Endothelial cell of umbilical vein (primary cell): ENCODE results near the gene DVL3. TPM values are rescaled to one million over a fixed set of nuclear protein-coding genes. Genes with fewer than 3 reads are reported as not detected.

Source experiments
- BruUV-seq: library from RNA; stranded (reverse); fragments of 400-500 nt; replicated peaks from 2 replicates; lab custom pipeline; 2021; lab: Mats Ljungman, UMichigan
- CTCF ChIA-PET: fragments of 300-600, 350-600 bp; sonication (Branson Sonifier 250); formaldehyde crosslinking; loops from one replicate; lab custom pipeline; 2021; ENCODE audit warnings: antibody characterized with exemption, inconsistent platforms; lab: Charles Lee
- POLR2A ChIA-PET: fragments of 300-600, 350-600 bp; sonication (Branson Sonifier 250); formaldehyde crosslinking; loops from one replicate; lab custom pipeline; 2021; ENCODE audit warnings: antibody characterized with exemption, inconsistent platforms; lab: Charles Lee
- DNase-seq: peaks from one replicate; pipeline ENCODE4 v3.0.0-alpha.2; 2011; ENCODE audit warnings: low read depth, low spot score
- FAIRE-seq: peaks from 2 replicates; lab custom pipeline; 2011; peaks lifted over from hg19 to GRCh38; lab: Jason Lieb, UNC
- H2AFZ ChIP-seq: 2 replicates; pipeline ENCODE4 v1.6.0; 2012; ENCODE audit warnings: low read depth, low read length, control low read depth, inconsistent platforms
- H3K27ac ChIP-seq: 2 replicates; pipeline ENCODE4 v1.5.1; 2011; ENCODE audit warnings: low read depth, mild to moderate bottlenecking, control low read depth, low read length, moderate library complexity; ENCODE audit not compliant: insufficient read depth
- H3K27me3 ChIP-seq, 2 experiments: 2 replicates each; pipeline versions ENCODE4 v1.6.0 to v1.6.1; 2011; ENCODE audit warnings: low read length in 2 of 2, mixed read lengths in 1 of 2; ENCODE audit not compliant: control insufficient read depth in 2 of 2, insufficient read depth in 2 of 2
- H3K36me3 ChIP-seq, 2 experiments: 2 replicates in 1 of 2; 3 replicates in 1 of 2; pipeline ENCODE4 v1.5.1; 2011; ENCODE audit warnings: low read length in 2 of 2, mild to moderate bottlenecking in 1 of 2, moderate library complexity in 1 of 2; ENCODE audit not compliant: control insufficient read depth in 2 of 2, insufficient read depth in 2 of 2; ENCODE audit errors: extremely low read depth in 1 of 2
- H3K4me1 ChIP-seq: 3 replicates; pipeline ENCODE4 v1.5.1; 2011; ENCODE audit warnings: mild to moderate bottlenecking, low read length; ENCODE audit not compliant: control insufficient read depth, insufficient read depth; ENCODE audit errors: extremely low read depth
- H3K4me2 ChIP-seq: 2 replicates; pipeline ENCODE4 v1.6.1; 2011; ENCODE audit warnings: low read length, control low read depth, mixed read lengths; ENCODE audit not compliant: insufficient read depth
- H3K4me3 ChIP-seq, 3 experiments: fragments of 200-600 bp in 1 of 3; sonication (generic), shearing (Covaris generic) in 1 of 3; replicated peaks in 1 of 3; 2 replicates each; pipeline ENCODE4 v1.5.1; 2011 to 2016; ENCODE audit warnings: control low read depth in 3 of 3, low read length in 3 of 3, mild to moderate bottlenecking in 2 of 3, inconsistent platforms in 1 of 3, low read depth in 1 of 3, moderate library complexity in 1 of 3; ENCODE audit not compliant: insufficient read depth in 1 of 3
- H3K79me2 ChIP-seq: 2 replicates; pipeline ENCODE4 v1.6.0; 2012; ENCODE audit warnings: low read length, inconsistent platforms; ENCODE audit not compliant: control insufficient read depth, insufficient read depth
- H3K9ac ChIP-seq: replicated peaks from 2 replicates; pipeline ENCODE3; 2011; ENCODE audit warnings: low read length, control low read depth; ENCODE audit not compliant: insufficient read depth; ENCODE audit errors: extremely low read depth
- H3K9me1 ChIP-seq: replicated peaks from 3 replicates; pipeline ENCODE4 v1.6.0; 2011; ENCODE audit warnings: mild to moderate bottlenecking, low read length; ENCODE audit not compliant: control insufficient read depth, insufficient read depth; ENCODE audit errors: extremely low read depth
- H3K9me3 ChIP-seq: replicated peaks from 2 replicates; pipeline ENCODE4 v1.5.1; 2012; ENCODE audit warnings: low read length, inconsistent platforms; ENCODE audit not compliant: control insufficient read depth, insufficient read depth
- H4K20me1 ChIP-seq: replicated peaks from 2 replicates; pipeline ENCODE3; 2011; ENCODE audit warnings: mild to moderate bottlenecking, low read length; ENCODE audit not compliant: control insufficient read depth, insufficient read depth; ENCODE audit errors: extremely low read depth
- CTCF ChIP-seq, 2 donors: IDR thresholded peaks; 1 replicate in 1 of 2; 2 replicates in 1 of 2; pipeline ENCODE4 v1.5.1; 2011; ENCODE audit warnings: low read length in 2 of 2, mild to moderate bottlenecking in 2 of 2, moderate library complexity in 2 of 2, control low read depth in 1 of 2, inconsistent platforms in 1 of 2, low read depth in 1 of 2; ENCODE audit not compliant: insufficient read depth in 1 of 2; ENCODE audit errors: extremely low read depth in 1 of 2
- EZH2 ChIP-seq: IDR thresholded peaks from 2 replicates; pipeline ENCODE4 v1.6.1; 2012; ENCODE audit warnings: borderline replicate concordance, low read depth, mild to moderate bottlenecking, moderate library complexity, low read length, inconsistent platforms; ENCODE audit not compliant: severe bottlenecking
- FOS ChIP-seq: IDR thresholded peaks from 2 replicates; pipeline ENCODE4 v1.6.1; 2011; ENCODE audit warnings: mild to moderate bottlenecking, low read length, moderate library complexity, borderline replicate concordance; ENCODE audit not compliant: insufficient read depth
- GATA2 ChIP-seq: IDR thresholded peaks from 2 replicates; pipeline ENCODE4 v1.7.0; 2011; ENCODE audit warnings: low read depth, mild to moderate bottlenecking, moderate library complexity, mixed read lengths, low read length; ENCODE audit not compliant: insufficient read length, insufficient read depth
- JUN ChIP-seq: IDR thresholded peaks from 2 replicates; pipeline ENCODE4 v1.6.1; 2011; ENCODE audit warnings: borderline replicate concordance, low read depth; ENCODE audit not compliant: insufficient read length, insufficient read depth
- MYC ChIP-seq: IDR thresholded peaks from one replicate; pipeline ENCODE4 v1.6.1; 2011; ENCODE audit warnings: mild to moderate bottlenecking, low read depth, low read length
- POLR2A ChIP-seq: IDR thresholded peaks from 2 replicates; pipeline ENCODE4 v1.6.1; 2012; ENCODE audit warnings: low read depth, mild to moderate bottlenecking, control low read depth, low read length
- POLR2AphosphoS5 ChIP-seq: IDR thresholded peaks from 2 replicates; pipeline ENCODE4 v1.6.1; 2012; ENCODE audit warnings: low read depth, mild to moderate bottlenecking, control low read depth, low read length, moderate library complexity; ENCODE audit not compliant: insufficient read depth
- dilution Hi-C: fragments of 300-500 bp; cut with MboI; formaldehyde crosslinking; loops from one replicate; pipeline ENCODE4 v1.15.0; 2019; ENCODE audit warnings: low sequenced_read_pairs; ENCODE audit not compliant: extremely low pct_ligation_motif_present
- intact Hi-C: fragments of 100-400 bp; cut with micrococcal nuclease; formaldehyde crosslinking; loops from one replicate; pipeline ENCODE4 v1.10.0; 2022
- polyA plus RNA-seq, 4 experiments: library from polyadenylated mRNA; depleted of rRNA in 3 of 4; stranded (reverse) in 3 of 4; unstranded in 1 of 4; fragments of >200 nt; gene quantifications; 2 replicates each; pipeline versions ENCODE4 v1.2.1 to v1.2.3, GENCODE V29; 2011 to 2012; ENCODE audit warnings: missing spikeins in 1 of 4
- total RNA-seq: library from RNA; stranded (reverse); gene quantifications from 2 replicates; pipeline ENCODE4 v1.2.3, GENCODE V29; 2021
- TF ChIP-seq, protein P1 (sequence below): IDR thresholded peaks from 2 replicates; pipeline ENCODE4 v1.6.1; 2011; ENCODE audit not compliant: insufficient read depth, insufficient read length

The DVL3 gene
- total and polyA plus RNA-seq, 2 donors (not counting 3 experiments of a cell fraction or from before 2014, with no cell fraction given): 43.8 to 59.0 TPM

GRCh38 chr3:184157206-184157605 lies 2.0 kb downstream of the DVL3 start:
- H3K36me3 ChIP-seq: no peaks in the 10 kb centered on the region
- H3K27me3 ChIP-seq: no peaks in the 10 kb centered on the region
- no peaks in the 10 kb centered on the region for H3K9me1 ChIP-seq
- peak overlapping the region; percentile 80 for H3K9ac ChIP-seq
- ChIA-PET POLR2A (interaction anchor here (1.1 kb wide), 1 partner anchor 16 kb away, joined by 3 read pairs; no protein-coding TSS in a partner anchor), CTCF (interaction anchor here (0.5 to 2.6 kb wide), 4 partner anchors 12 to 272 kb away, joined by 3 to 11 read pairs (median 5); partner anchors contain the start of genes EIF2B5 and PARL)
- intact Hi-C loops: loop anchor here (1.0 kb wide), 1 partner anchor 17 kb away; the partner anchor contains the start of gene AP2M1
- peaks cover 3% of the 10 kb centered on the region for H4K20me1 ChIP-seq
- dilution Hi-C loops: no loop called here
- FAIRE-seq: no peak
- DNase-seq: no peak
- TF ChIP-seq MYC: no peak
- TF ChIP-seq EZH2: no peak
- TF ChIP-seq GATA2: no peak
- TF ChIP-seq FOS: no peak
- no peak for TF ChIP-seq POLR2A
- TF ChIP-seq, protein P1, sequence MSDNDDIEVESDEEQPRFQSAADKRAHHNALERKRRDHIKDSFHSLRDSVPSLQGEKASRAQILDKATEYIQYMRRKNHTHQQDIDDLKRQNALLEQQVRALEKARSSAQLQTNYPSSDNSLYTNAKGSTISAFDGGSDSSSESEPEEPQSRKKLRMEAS: no peak
- no peak for TF ChIP-seq POLR2AphosphoS5
- TF ChIP-seq CTCF (IDR thresholded peaks at IDR 0.05; ENCODE audit: extremely low read depth in 1 of 2, insufficient read depth in 1 of 2, low read depth in 1 of 2, low read length in 2 of 2): no peak
- no peak for TF ChIP-seq JUN
- H3K9me3 ChIP-seq: no peaks in the 10 kb centered on the region
- H3K4me1 ChIP-seq: peaks cover 25% of the 10 kb centered on the region
- no peak overlapping the region for H3K27ac ChIP-seq
- no TSS peak for BruUV-seq
- H3K4me2 ChIP-seq: peak overlapping the region; percentile 97
- H3K79me2 ChIP-seq: peaks cover 55% of the 10 kb centered on the region
- H2AFZ ChIP-seq: no peak overlapping the region
- peak overlapping the region; percentile 78 to 87 (median 83) for H3K4me3 ChIP-seq
